Fibroblast of peridontal ligament (primary cell): Measurements from ENCODE around the gene MEI1.
A peak's percentile ranks its signal among the peaks of the same experiment; 100 is the strongest.
"Not testable (repeated sequence)": the region's sequence is repeated elsewhere in the genome, so short reads cannot be mapped to it uniquely, and the experiment has no call there.

ENCODE experiments used
- DNase-seq: peaks from one replicate; pipeline ENCODE4 v3.0.0-alpha.2; 2010; ENCODE audit errors: extremely low read depth

The MEI1 gene, protein sequence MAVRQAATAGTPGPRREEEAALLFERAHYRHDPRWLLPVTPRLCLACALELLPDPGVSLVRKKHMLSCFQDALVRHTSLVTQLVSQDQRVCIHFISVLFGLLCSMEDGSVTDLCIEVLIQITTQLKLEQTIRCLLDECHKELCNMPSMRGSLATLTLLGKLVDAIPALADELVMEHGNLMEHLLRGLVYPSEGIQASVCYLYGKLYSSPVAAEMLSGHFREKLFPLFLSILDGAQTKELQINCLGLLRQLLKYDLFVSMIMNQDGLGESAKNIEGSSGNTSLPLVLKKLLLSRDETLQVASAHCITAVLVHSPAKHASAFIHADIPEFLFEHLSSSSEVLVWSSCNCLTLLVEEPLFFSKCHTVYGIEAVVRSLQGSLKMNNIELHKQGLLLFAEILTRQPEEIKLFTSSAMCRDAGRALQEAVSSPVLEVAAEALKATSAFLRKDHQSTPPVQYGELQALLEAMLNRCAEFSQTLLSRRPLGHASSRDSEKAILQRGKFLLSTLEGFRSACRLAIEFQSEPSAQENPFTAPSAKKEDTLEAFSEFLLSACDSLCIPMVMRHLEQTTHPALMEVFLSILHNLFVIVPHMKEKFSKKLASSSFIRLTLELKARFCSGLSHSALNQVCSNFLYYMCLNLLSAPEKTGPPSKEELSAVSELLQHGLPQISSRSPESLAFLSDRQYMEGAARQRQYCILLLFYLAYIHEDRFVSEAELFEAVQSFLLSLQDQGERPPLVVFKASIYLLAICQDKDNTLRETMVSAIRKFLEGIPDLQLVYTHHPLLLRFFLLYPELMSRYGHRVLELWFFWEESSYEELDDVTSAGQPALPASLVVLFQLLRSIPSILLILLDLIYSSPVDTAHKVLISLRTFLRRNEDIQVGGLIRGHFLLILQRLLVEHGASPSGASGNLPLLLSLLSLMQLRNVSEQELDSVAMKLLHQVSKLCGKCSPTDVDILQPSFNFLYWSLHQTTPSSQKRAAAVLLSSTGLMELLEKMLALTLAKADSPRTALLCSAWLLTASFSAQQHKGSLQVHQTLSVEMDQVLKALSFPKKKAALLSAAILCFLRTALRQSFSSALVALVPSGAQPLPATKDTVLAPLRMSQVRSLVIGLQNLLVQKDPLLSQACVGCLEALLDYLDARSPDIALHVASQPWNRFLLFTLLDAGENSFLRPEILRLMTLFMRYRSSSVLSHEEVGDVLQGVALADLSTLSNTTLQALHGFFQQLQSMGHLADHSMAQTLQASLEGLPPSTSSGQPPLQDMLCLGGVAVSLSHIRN

GRCh38 chr22:41699264-41700107, at the start of gene MEI1:
TSS of gene MEI1 (plus strand) at chr22:41699503. CDS start at chr22:41699539, 36 bp downstream.
- DNase-seq = peak; percentile 53

- DNase-seq = no peak
Measured at GRCh38 chr22:41650229-41650628, 49.1 kb upstream of the MEI1 start.

DNA sequence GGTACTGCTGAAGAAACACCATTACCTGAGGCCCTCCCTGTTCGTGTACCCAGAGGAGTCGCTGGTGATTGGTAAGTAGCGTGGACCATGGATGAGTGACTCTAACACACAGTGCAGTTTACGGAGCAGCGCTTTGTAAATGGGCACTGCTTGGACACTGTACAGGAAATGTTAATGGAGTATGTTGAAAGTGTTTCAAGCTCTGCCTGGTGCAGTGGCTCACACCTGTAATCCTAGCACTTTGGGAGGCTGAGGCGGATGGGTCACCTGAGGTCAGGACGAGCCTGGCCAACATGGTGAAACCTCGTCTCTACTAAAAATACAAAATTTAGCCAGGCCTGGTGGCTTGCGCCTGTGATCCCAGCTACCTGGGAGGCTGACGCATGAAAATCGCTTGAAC, 48.5 kb upstream of the MEI1 start:
- DNase-seq = no peak

GRCh38 chr22:41654322-41654721, 45.0 kb upstream of the MEI1 start:
- no peak for DNase-seq

- DNase-seq = peak; percentile 18
Measured at GRCh38 chr22:41656556-41656955, 42.7 kb upstream of the MEI1 start.

DNA sequence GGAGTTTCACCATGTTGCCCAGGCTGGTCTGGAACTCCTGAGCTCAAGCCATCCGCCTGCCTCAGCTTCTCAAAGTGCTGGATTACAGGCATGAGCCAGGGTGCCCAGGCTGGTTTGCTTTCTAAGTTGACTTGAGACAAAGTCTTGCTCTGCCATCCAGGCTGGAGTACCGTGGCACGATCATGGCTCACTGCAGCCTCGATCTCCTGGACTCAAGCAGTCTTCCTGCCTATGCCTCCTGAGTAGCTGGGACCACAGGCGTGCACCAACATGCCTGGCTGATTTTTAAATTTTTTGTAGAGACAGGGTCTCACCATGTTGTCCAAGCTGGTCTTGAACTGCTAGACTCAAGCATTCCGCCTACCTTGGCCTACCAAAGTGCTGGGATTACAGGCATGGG, 41.6 kb upstream of the MEI1 start:
- no peak for DNase-seq

- no peak for DNase-seq
Measured at GRCh38 chr22:41658869-41659268, 40.4 kb upstream of the MEI1 start.

DNA sequence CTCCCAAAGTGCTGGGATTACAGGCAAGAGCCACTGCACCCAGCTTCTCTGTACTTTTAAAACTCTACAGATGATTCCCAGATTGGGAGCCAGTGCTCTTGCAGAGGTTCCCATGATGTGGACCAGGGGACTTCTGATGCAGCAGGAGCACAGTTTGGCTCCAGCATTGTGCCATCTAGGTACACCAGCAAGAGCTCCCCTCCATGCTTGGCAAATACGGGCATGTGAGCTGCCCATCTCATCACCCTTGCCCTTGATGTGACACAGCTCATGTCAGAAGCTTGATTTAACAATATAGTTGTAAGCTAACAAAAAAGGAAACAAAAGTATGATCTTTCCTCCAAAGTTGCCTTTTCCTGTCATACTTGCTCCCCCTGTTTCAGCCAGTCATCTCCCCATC, 39.4 kb upstream of the MEI1 start:
- no peak for DNase-seq

DNA sequence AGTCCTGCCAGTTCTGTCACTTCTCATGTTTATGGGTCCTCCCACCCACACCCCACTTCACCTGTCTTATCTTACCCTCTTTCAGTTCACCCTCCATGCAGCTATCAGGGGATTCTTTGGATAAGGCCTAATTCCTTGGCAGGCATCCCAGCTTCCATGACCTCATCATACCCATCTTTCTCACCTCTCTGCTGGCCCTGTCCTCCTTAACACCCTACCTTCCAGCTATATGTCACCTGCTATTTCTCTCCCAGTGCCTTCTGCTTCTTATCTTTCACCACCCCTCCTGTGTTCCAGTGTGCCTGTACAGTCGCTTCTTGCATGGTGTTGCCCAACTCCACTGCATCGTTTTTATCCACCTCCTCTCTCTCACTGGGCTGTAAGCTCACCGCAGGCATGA, 38.9 kb upstream of the MEI1 start:
- no peak for DNase-seq

DNA sequence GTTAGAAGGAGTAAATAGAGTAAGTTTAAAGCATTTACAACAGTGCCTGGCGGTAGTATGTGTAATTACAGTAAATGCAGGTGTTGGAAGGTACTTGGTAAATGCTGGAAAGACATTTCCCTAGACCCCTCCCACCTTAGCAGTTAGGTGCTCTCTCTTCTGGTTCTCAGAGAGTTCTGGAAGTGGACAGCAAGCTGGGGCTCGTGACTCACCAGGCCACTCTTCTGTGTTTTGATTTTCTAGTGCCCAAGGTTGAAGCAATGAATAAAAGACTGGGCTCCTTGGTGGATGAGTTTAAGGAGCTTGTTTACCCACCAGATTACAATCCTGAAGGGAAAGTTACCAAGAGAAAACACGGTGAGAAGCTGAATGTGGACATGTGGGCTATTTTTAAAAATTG, 38.2 kb upstream of the MEI1 start:
- no peak for DNase-seq

DNA sequence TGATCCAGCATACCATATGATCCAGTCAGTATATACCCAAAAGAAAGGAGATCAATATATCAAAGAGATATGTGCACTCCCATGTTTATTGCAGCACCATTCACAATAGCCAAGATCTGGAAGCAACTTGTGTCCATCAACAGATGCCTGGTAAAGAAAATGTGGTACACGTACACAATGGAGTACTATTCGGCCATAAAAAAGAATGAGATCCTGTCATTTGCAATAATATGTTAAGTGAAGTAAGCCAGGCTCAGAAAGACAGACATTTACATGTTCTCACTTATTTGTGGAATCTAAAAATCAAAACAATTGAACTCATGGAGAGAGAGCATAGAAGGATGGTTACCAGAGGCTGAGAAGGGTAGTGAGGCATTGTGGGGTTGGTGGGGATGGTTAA, 37.6 kb upstream of the MEI1 start:
- DNase-seq = no peak

GRCh38 chr22:41663594-41663993, 35.7 kb upstream of the MEI1 start:
- not testable (repeated sequence) for DNase-seq

GRCh38 chr22:41664490-41664889, 34.8 kb upstream of the MEI1 start:
- DNase-seq = no peak

- no peak for DNase-seq
Measured at GRCh38 chr22:41664951-41665350, 34.4 kb upstream of the MEI1 start.

DNA sequence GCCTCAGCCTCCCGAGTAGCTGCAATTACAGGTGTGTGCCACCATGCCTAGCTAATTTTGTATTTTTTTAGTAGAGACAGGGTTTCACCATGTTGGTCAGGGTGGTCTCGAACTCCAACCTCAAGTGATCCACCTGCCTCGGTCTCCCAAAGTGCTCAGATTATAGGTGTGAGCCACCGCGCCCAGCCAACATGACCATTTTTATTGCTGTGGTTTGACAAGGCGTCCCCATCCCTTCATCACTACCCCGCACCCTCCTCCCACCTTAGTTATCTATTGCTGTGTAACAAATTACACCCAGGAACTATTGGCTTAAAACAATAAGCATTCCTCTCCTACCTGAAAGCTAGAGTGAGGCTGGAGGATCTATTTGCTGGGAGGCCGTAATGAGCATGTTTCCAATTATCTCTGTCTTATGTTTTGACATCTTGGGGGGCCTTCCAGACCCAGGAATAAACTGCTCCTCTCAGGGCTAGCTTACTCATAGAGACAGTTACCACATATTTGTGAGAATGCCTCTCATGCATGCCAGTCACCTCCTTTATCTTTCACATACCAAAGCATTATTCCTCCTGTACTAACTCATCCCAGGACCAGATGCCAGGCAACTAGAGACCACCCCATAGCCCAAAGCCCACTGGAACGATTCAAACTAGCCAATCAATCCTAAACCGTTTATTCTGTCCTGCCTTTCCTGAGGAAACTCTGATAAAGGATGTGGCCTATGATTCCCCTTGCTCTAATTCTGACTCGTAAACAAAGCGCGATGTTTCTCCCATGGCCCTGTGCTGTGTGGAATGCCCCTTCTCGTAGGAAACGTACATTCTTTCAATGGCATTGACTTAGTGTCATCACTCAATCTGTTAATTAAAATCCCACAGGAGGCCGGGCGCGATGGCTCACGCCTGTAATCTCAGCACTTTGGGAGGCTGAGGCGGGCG, 30.1 kb upstream of the MEI1 start:
- peak; percentile 79 for DNase-seq

DNA sequence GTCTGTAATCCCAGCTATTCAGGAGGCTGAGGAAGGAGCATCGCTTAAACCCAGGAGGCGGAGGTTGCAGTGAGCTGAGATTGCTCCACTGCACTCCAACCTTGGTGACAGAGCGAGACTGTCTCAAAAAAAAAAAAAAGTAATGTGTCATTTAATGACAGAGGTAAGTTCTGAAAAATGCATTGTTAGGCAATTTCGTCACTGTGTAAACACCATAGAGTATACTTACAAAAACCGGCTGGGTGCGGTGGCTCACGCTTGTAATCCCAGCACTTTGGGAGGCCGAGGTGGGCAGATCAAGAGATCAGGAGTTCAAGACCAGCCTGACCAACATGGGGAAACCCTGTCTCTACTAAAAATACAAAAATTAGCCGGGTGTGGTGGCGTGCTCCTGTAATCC, 27.2 kb upstream of the MEI1 start:
- not testable (repeated sequence) for DNase-seq

DNA sequence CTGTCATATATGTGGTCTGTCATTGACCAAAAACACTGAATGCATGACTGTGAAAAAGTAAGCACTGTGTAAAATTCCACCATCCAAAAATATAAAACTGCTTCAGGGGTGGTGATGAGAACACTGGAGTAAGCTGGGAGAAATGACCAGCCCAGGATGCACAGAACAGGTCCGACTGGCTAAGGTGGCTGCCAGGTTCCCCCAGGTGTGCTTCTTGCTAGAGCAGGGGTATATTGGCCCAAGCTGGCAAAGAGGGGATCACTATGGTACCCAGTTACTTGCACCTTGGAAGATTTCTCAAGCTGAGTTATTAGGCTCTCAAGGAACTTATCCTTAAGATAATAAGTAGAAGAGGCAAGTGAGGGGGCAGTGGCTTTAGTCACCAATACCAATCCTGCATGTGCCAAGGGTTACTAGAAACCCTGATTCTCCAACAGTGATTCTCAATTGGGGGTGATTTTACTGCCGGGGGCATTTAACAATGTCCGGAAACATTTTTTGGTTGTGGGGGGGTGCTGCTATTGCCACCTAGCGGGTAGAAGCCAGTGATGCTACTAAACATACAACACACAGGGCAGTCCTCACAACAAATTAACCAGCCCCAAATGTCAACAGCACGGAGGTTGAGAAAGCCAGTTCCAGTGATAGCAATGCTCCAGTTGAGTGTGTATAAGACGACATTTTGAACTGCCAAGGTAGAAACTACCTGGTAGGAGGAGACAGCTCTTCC, 26.4 kb upstream of the MEI1 start:
- DNase-seq = peak; percentile 26

- no peak for DNase-seq
Measured at GRCh38 chr22:41674846-41675340, 24.4 kb upstream of the MEI1 start.

DNA sequence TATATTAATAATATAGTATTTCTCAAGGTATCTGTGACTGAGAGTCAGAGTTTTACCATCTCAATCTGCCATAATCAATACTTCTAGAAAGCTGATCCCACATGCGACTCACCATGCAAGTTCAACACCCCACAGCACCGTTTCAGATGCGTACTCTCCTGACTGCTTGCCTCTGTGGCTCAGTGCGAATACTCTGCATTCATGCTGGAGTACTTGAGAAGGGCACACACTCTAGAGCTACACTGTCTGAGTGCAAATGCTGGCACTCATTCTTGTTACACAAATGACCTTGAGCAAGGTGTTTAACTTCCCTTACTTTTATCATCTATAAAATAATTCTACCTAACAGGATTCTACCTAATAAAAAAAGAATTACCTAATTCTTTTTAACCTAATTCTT, 23.2 kb upstream of the MEI1 start:
- DNase-seq = no peak
